SU-DHL-6 (cell line): Measurements from ENCODE around the gene SAFB2.

Experiments
- H2AFZ ChIP-seq: fragments of 200-600 bp; sonication (generic); 2 replicates; pipeline ENCODE4 v1.6.1; 2014; ENCODE audit warnings: low read depth, mild to moderate bottlenecking, moderate library complexity, mixed read lengths, antibody characterized with exemption, low read length; ENCODE audit not compliant: severe bottlenecking
- H3F3A ChIP-seq: fragments of 200-600 bp; shearing (Covaris generic); 2 replicates; pipeline ENCODE4 v1.6.0; 2016; ENCODE audit warnings: antibody characterized with exemption, mild to moderate bottlenecking; ENCODE audit not compliant: insufficient read depth
- H3K27ac ChIP-seq: fragments of 200-600 bp; sonication (generic); 2 replicates; pipeline ENCODE4 v1.5.1; 2016; ENCODE audit warnings: low read depth, mild to moderate bottlenecking, low read length, moderate library complexity, mixed read lengths
- H3K27me3 ChIP-seq: fragments of 200-600 bp; sonication (generic), shearing (Covaris generic); 2 replicates; pipeline ENCODE4 v1.6.0; 2014; ENCODE audit warnings: mild to moderate bottlenecking, low read length
- H3K36me3 ChIP-seq: fragments of 200-600 bp; sonication (generic); 2 replicates; pipeline ENCODE4 v1.6.1; 2014; ENCODE audit warnings: mild to moderate bottlenecking, low read length, mixed read lengths
- H3K4me2 ChIP-seq: fragments of 300-600, 200-600 bp; shearing (Covaris generic), sonication (generic); 2 replicates; pipeline ENCODE4 v1.6.0; 2014; ENCODE audit warnings: low read length, low read depth, mild to moderate bottlenecking; ENCODE audit not compliant: poor library complexity, severe bottlenecking
- H3K4me3 ChIP-seq: fragments of 200-600 bp; sonication (generic); 2 replicates; pipeline ENCODE4 v1.5.1; 2014; ENCODE audit warnings: antibody characterized with exemption, low read length, mild to moderate bottlenecking, mixed read lengths; ENCODE audit not compliant: insufficient read depth, poor library complexity, severe bottlenecking
- H3K79me2 ChIP-seq: fragments of 200-600 bp; sonication (generic); 2 replicates; pipeline ENCODE4 v1.6.1; 2014; ENCODE audit warnings: mild to moderate bottlenecking, low read length, moderate library complexity; ENCODE audit not compliant: insufficient read depth
- H3K9ac ChIP-seq: fragments of 200-600 bp; sonication (generic); 2 replicates; pipeline ENCODE4 v1.7.0; 2014; ENCODE audit warnings: mild to moderate bottlenecking, low read length
- H3K9me2 ChIP-seq: fragments of 200-600 bp; sonication (generic); replicated peaks from 2 replicates; pipeline ENCODE4 v1.6.1; 2014; ENCODE audit warnings: low read length; ENCODE audit not compliant: insufficient read depth
- H3K9me3 ChIP-seq: fragments of 200-600 bp; sonication (generic); 2 replicates; pipeline ENCODE4 v1.6.1; 2014; ENCODE audit warnings: low read length, mixed read lengths; ENCODE audit not compliant: insufficient read depth
- H4K20me1 ChIP-seq: fragments of 200-600 bp; sonication (generic); 2 replicates; pipeline ENCODE4 v1.6.1; 2014; ENCODE audit warnings: low read depth, mild to moderate bottlenecking, antibody characterized with exemption, low read length, moderate library complexity, mixed read lengths
- EZH2phosphoT487 ChIP-seq: fragments of 200-600 bp; sonication (generic), shearing (Covaris generic); conservative IDR thresholded peaks from 2 replicates; pipeline ENCODE4 v1.6.1; 2018; ENCODE audit warnings: mild to moderate bottlenecking, antibody characterized with exemption, low read length, moderate library complexity, mixed read lengths
- TF ChIP-seq, protein P1 (sequence below): fragments of 200-600 bp; sonication (generic); IDR thresholded peaks from one replicate; pipeline ENCODE4 v1.5.1; 2017; ENCODE audit warnings: antibody characterized with exemption, mild to moderate bottlenecking, low read length, moderate library complexity; ENCODE audit not compliant: insufficient read depth, poor library complexity, severe bottlenecking

SAFB2 gene

DNA sequence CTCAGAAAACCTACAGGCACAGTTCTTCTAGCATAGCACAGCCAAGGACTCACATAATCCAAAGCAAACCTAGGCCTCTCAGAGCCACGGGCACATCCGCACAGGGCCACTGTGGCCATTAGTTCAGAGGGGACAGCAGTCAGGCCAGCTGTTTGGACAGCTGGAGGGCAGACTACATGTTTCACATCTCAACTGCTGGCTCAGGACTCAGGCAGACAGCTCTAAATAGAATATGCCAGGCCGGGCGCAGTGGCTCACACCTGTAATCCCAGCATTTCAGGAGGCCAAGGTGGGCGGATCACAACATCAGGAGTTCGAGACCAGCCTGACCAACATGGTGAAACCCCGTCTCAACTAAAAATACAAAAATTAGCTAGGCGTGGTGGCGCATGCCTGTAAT, 26.8 kb downstream of the SAFB2 start:
- no peak overlapping the region for H2AFZ ChIP-seq
- no peak overlapping the region for H3K4me3 ChIP-seq
- H3K36me3 ChIP-seq = peaks cover 14% of the 10 kb centered on the region; the same call in 1 of the 2 replicates
- H3F3A ChIP-seq = no peaks in the 10 kb centered on the region
- H3K4me2 ChIP-seq = no peak overlapping the region
- no peak overlapping the region for H3K9ac ChIP-seq
- TF ChIP-seq EZH2phosphoT487 = no peak
- TF ChIP-seq, protein P1, sequence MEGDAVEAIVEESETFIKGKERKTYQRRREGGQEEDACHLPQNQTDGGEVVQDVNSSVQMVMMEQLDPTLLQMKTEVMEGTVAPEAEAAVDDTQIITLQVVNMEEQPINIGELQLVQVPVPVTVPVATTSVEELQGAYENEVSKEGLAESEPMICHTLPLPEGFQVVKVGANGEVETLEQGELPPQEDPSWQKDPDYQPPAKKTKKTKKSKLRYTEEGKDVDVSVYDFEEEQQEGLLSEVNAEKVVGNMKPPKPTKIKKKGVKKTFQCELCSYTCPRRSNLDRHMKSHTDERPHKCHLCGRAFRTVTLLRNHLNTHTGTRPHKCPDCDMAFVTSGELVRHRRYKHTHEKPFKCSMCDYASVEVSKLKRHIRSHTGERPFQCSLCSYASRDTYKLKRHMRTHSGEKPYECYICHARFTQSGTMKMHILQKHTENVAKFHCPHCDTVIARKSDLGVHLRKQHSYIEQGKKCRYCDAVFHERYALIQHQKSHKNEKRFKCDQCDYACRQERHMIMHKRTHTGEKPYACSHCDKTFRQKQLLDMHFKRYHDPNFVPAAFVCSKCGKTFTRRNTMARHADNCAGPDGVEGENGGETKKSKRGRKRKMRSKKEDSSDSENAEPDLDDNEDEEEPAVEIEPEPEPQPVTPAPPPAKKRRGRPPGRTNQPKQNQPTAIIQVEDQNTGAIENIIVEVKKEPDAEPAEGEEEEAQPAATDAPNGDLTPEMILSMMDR = no peak
- H3K9me2 ChIP-seq = no peaks in the 10 kb centered on the region
- no peaks in the 10 kb centered on the region for H4K20me1 ChIP-seq
- no peaks in the 10 kb centered on the region for H3K9me3 ChIP-seq
- no peaks in the 10 kb centered on the region for H3K27me3 ChIP-seq
- H3K79me2 ChIP-seq = peaks cover 10% of the 10 kb centered on the region; the same call in 1 of the 2 replicates
- no peak overlapping the region for H3K27ac ChIP-seq

DNA sequence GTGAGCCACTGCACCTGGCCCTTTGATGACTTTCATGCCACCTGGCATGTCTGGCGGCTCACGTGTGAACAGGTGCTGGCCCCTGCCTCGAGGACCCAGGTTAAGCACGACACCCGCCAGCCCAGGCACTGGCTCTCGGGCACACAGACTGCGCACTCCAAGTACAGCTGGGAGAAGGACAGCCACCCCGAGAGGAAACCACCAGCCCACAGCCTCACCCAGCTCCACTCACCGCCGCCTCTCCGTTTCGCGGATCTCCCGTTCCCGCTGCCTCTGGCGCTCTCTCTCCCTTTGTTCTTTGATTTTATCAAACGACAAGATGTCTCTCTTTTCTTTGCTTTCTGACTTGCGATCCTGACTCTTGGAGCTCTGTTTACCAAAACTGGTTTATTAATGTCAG, 27.4 kb downstream of the SAFB2 start:
- Histone ChIP-seq H3K4me2 (no peak overlapping the region), H3K9ac (no peak overlapping the region), H3F3A (no peaks in the 10 kb centered on the region), H3K4me3 (no peak overlapping the region), H3K36me3 (peaks cover 13% of the 10 kb centered on the region; the same call in 1 of the 2 replicates), H3K27me3 (no peaks in the 10 kb centered on the region), H3K27ac (no peak overlapping the region), H3K9me2 (no peaks in the 10 kb centered on the region), H2AFZ (no peak overlapping the region), H3K79me2 (peaks cover 10% of the 10 kb centered on the region; the same call in 1 of the 2 replicates), H4K20me1 (no peaks in the 10 kb centered on the region), H3K9me3 (no peaks in the 10 kb centered on the region)
- no peak for TF ChIP-seq EZH2phosphoT487
- TF ChIP-seq, protein P1 = no peak

DNA sequence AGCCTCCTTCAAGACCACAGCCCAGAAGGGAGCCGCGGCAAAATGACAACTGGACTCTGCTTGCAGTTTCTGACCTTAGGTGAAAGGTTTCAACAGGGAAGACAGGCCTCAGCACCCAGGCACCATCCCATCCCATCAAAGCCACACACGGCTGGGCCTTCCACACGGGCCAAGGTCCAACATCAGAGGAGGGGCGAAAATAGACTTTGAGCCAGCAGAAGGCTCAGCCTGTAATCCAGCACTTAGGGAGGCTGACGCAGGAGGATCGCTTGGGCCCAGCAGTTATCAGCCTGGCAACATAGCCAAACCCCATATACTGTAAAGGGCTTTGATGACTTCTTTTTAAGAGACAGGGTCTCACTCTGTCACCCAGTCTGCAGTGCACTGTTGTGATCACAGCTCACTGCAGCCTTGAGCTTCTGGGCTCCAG, 28.0 kb downstream of the SAFB2 start:
- H3K36me3 ChIP-seq = peaks cover 7% of the 10 kb centered on the region; the same call in 1 of the 2 replicates

More for the DNA sequence above, 28.0 kb downstream of the SAFB2 start:
- Histone ChIP-seq H3K9ac (no peak overlapping the region), H3K79me2 (peaks cover 10% of the 10 kb centered on the region; the same call in 1 of the 2 replicates), H3K4me2 (no peak overlapping the region), H3K9me2 (no peaks in the 10 kb centered on the region), H4K20me1 (no peaks in the 10 kb centered on the region), H3F3A (no peaks in the 10 kb centered on the region), H3K9me3 (no peaks in the 10 kb centered on the region), H3K4me3 (no peak overlapping the region), H3K27ac (no peak overlapping the region), H3K27me3 (no peaks in the 10 kb centered on the region), H2AFZ (no peak overlapping the region)
- no peak for TF ChIP-seq EZH2phosphoT487
- TF ChIP-seq, protein P1 = no peak
